Naive B cell (primary cell): ENCODE data around the gene ENTPD2. TPM values are rescaled to one million over a fixed set of nuclear protein-coding genes. Genes with fewer than 3 reads are reported as not detected.

Experiments
- ATAC-seq, 2 donors: fragments of 150-1000 bp; cut with Tn5 transposase; 2 replicates each; pipeline ENCODE4 v1.10.0; 2021; ENCODE audit warnings: low read depth in 2 of 2, mild to moderate bottlenecking in 2 of 2, moderate library complexity in 2 of 2
- DNase-seq: peaks from one replicate; pipeline ENCODE4 v3.0.0; 2022
- H3K27ac Mint-ChIP-seq, 6 donors: one replicate each; pipeline ENCODE4 v1.8.0; 2020 to 2022; ENCODE audit warnings: mild to moderate bottlenecking in 6 of 6, mixed read lengths in 6 of 6, moderate library complexity in 5 of 6, inconsistent platforms in 2 of 6
- H3K27me3 Mint-ChIP-seq, 3 donors: one replicate each; pipeline ENCODE4 v1.8.0; 2021 to 2022; ENCODE audit warnings: mixed read lengths in 3 of 3, mild to moderate bottlenecking in 1 of 3
- H3K36me3 Mint-ChIP-seq, 2 donors: one replicate each; pipeline ENCODE4 v1.8.0; 2020 to 2022; ENCODE audit warnings: mixed read lengths in 2 of 2, inconsistent platforms in 1 of 2, mild to moderate bottlenecking in 1 of 2
- H3K4me1 Mint-ChIP-seq, 3 donors: one replicate each; pipeline ENCODE4 v1.8.0; 2020 to 2022; ENCODE audit warnings: mixed read lengths in 3 of 3, inconsistent platforms in 1 of 3, mild to moderate bottlenecking in 1 of 3, moderate library complexity in 1 of 3
- H3K4me3 Mint-ChIP-seq, 8 donors: one replicate each; pipeline ENCODE4 v1.8.0; 2020 to 2022; ENCODE audit warnings: mild to moderate bottlenecking in 8 of 8, mixed read lengths in 8 of 8, moderate library complexity in 8 of 8, inconsistent platforms in 2 of 8
- H3K9me3 Mint-ChIP-seq, 7 donors: one replicate each; pipeline ENCODE4 v1.8.0; 2020 to 2022; ENCODE audit warnings: mixed read lengths in 7 of 7, mild to moderate bottlenecking in 5 of 7, inconsistent platforms in 2 of 7, moderate library complexity in 1 of 7
- polyA plus RNA-seq, 6 donors: library from polyadenylated mRNA; unstranded; fragments of 300-500 nt; fragmentation: Illumina TruSeq; gene quantifications; one replicate each; pipeline ENCODE4 v1.2.3, GENCODE V29; 2021; ENCODE audit warnings: low read depth in 6 of 6

ENTPD2 gene
- polyA plus RNA-seq, 6 donors from 2014 or later, result not detected

DNA sequence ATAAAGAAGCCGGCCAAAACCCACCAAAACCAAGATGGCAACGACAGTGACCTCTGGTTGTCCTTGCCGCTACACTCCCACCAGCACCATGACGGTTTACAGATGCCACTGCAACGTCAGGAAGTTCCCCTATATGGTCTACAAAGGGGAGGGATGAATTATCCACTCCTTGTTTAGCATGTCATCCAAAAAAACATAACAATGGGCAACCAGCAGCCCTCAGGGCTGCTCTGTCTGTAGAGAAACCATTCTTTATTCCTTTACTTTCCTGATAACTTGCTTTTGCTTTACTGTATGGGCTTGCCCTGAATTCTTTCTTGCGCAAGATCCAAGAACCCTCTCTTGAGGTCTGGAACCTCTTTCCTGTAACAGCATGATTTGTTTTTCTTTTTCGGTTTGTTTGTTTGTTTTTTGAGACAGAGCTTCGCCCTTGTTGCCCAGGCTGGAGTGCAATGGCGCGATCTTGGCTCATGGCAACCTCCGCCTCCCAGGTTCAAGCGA, 21.5 kb upstream of the ENTPD2 start:
- peaks cover 13 to 16% (median 14%) of the 10 kb centered on the region in 3 donors for H3K4me1 Mint-ChIP-seq
- DNase-seq, result no peak
- no peak for ATAC-seq
- no peaks in the 10 kb centered on the region for H3K27me3 Mint-ChIP-seq
- no peaks in the 10 kb centered on the region for H3K9me3 Mint-ChIP-seq
- H3K4me3 Mint-ChIP-seq, result peak overlapping the region in 3 of 8 donors; percentile 21 to 70 (median 59)
- H3K36me3 Mint-ChIP-seq, result no peaks in the 10 kb centered on the region
- peak overlapping the region in 3 of 6 donors; percentile 51 to 87 (median 53) for H3K27ac Mint-ChIP-seq

DNA sequence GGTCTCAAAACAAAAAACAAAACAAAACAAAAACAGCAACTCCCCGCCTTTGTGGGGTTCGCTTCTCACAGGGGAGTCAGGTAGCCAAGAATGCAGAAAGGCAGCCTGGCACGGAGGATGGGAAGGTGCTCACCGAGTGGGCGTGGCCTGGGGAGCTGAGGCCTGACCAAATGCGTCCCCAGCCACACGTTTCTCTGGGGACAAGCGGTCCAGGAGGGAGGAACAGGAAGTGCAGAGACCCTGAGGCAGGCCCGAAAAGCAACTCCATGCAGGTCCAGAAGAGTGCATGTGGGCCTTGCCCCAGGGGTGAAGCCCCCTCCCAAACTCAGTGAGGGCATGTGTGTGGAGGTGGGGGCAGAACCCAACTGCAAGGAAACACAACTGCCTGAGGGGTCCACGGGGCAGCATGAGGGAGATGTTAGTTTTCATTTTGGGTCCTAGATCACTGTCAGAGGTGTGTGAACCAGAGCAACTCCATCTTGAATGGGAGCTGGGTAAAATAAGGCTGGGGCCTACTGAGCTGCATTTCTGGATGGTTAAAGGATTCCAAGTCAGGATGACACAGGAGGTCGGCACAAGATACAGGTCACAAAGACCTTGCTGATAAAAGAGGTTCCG, 20.9 kb upstream of the ENTPD2 start:
- no peak for DNase-seq
- H3K4me3 Mint-ChIP-seq, result peak overlapping the region in 4 of 8 donors; percentile 1 to 70 (median 30)
- no peaks in the 10 kb centered on the region for H3K9me3 Mint-ChIP-seq
- H3K27me3 Mint-ChIP-seq, result no peaks in the 10 kb centered on the region
- peaks cover 13 to 14% (median 13%) of the 10 kb centered on the region in 3 donors for H3K4me1 Mint-ChIP-seq
- no peaks in the 10 kb centered on the region for H3K36me3 Mint-ChIP-seq
- peak overlapping the region in 3 of 6 donors; percentile 51 to 94 (median 87) for H3K27ac Mint-ChIP-seq
- ATAC-seq, result no peak

DNA sequence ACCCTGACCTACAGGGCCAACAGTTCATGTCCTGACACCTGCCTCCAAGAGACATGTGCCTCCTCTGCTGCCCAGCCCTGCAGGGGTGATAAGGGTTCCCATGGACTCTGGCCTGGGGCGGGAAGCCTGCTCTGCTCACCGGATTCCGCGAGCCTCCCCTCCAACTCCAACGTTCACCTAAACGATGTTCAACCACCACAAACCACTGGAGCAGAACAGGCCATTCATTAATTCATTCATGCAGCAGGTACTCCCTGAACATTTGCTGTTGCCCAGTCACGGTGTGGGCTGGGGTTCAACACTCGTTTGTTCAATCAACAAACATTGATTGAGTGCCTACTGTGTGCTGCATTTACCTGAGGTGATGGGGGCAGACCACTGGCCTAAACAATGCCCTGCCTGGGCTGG, 20.1 kb upstream of the ENTPD2 start:
- Mint-ChIP-seq H3K4me1 (peaks cover 12 to 14% (median 13%) of the 10 kb centered on the region in 3 donors), H3K27ac (no peak overlapping the region), H3K9me3 (no peaks in the 10 kb centered on the region), H3K4me3 (peak overlapping the region in 2 of 8 donors; percentile 36 to 47), H3K36me3 (no peaks in the 10 kb centered on the region), H3K27me3 (no peaks in the 10 kb centered on the region)
- ATAC-seq, result no peak
- DNase-seq, result no peak

DNA sequence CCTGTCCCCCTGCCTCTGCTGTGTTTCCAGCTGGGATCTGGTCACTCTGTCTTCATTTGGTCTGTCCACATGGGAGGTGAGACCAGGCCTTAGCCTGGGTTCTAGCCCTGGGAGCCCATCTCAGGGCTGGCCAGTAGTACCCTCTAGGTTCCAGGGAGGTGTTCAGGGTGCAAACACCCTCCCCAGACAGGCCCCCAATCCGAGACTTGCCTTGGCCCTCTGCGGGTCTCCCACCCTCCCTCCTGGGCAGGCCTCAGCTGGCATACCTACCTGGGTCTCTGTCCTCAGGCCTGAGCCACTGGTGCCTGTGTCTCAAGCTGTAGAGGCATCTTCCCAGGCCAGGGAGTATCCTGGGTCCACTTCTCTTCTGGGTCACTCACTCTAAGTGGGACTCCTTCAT, 17.4 kb upstream of the ENTPD2 start:
- Mint-ChIP-seq H3K27me3 (peaks cover 0 to 5% (median 0%) of the 10 kb centered on the region in 3 donors), H3K27ac (peak overlapping the region in 4 of 6 donors; percentile 33 to 96 (median 75)), H3K4me1 (peaks cover 17 to 20% (median 19%) of the 10 kb centered on the region in 3 donors), H3K9me3 (no peaks in the 10 kb centered on the region), H3K4me3 (peak overlapping the region; percentile 71 to 89 (median 83)), H3K36me3 (no peaks in the 10 kb centered on the region)
- no peak for ATAC-seq
- DNase-seq, result no peak

DNA sequence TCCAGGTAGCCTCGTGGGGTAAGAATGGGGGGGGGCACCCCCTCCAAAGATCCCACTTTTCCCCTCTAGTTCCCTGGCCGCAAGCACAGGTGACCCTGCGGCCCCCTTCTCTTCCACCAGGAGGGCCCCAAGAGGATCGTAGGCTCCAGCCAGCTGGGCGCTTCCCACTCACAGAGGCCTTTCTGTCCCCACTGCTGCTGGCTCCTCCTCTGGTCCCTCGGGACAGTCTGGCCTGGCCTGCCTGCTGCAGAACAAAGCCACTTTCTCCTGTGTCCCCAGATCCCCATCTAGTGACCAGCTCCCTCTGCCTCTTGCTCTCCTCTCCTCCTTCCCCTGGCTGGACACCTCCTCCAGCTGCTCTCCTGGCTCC, 17.0 kb upstream of the ENTPD2 start:
- DNase-seq (no peak), ATAC-seq (no peak)
- Mint-ChIP-seq H3K4me1 (peaks cover 17 to 20% (median 19%) of the 10 kb centered on the region in 3 donors), H3K27ac (peak overlapping the region in 4 of 6 donors; percentile 38 to 96 (median 75)), H3K4me3 (peak overlapping the region; percentile 71 to 89 (median 84)), H3K27me3 (peaks cover 0 to 5% (median 0%) of the 10 kb centered on the region in 3 donors), H3K36me3 (no peaks in the 10 kb centered on the region), H3K9me3 (no peaks in the 10 kb centered on the region)

DNA sequence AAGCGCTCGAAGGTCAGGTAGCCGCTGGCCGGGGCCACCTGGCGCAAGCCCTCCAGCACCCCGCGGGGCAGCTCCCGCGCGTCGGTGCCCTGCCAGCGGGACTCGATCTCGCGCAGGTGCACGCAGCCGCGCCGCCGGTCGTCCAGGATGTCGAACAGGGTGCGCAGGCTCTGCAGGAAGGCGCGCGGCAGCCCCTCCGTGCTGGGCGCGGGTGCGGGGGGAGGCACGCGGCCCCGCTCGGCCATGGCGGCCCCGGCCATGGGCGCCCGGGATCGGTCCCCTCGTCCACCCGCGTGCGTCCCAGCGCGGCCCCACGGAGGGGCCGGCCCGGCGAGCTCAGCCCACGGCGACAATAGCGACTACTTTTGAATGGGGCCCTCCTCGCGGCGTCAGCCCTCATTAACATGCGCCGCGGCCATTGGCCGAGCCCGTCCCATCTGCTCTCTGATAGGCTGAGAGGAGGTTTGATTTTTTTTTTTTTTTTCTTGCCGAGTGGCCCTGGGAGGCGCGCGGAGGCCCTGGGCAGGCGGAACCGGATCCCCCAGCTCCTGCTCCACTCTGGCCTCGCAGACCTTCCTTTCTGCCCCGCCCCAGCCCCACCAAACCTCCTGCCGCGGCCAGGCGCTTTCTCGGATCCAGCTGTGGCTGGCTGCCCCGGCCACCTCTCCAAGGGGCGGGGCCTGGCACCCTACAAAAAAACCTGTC, 16.5 kb upstream of the ENTPD2 start, which contains the start of gene SAPCD2:
Gene SAPCD2 (minus strand): TSS at position 357 of the 705 bp plus-strand sequence. CDS start 97 bp downstream, at position 260.
- Mint-ChIP-seq H3K27me3 (peaks cover 0 to 5% (median 0%) of the 10 kb centered on the region in 3 donors), H3K4me1 (peaks cover 17 to 20% (median 19%) of the 10 kb centered on the region in 3 donors), H3K4me3 (peak within 1 kb of the TSS; percentile 71 to 89 (median 84)), H3K27ac (peak within 1 kb of the TSS in 5 of 6 donors; percentile 33 to 96 (median 58)), H3K9me3 (no peaks in the 10 kb centered on the region), H3K36me3 (no peaks in the 10 kb centered on the region)
- ATAC-seq (peak; percentile 83 to 89), DNase-seq (peak; percentile 89)

DNA sequence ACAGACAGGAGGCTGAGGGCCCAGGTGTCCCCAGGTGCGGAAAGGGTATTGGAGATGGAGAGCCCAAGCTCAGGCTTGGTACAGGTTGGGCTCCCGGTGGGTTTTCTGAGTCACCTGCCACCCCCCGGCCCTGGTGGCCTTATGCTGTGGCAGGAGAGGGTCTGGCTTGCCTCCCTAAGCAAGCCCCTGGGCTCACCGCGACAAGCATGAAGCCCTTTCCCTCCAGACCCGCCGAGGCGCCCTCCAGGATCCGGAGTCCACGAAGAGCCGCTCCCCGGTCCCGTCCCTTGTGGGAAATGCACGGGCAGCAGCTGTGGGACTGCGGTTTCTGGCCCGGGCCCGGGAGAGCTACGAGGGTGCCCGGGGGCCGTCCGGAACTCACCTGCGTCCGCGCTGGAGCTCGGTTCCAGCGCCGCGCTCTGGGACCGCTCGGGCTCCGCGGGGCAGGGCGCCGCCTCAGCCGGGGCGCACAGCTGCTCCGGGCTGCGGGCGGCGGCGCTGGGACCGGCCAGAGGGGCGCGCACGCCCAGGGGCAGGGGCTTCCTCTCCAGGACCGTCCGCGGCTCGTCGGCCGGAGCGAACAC, 15.7 kb upstream of the ENTPD2 start:
- Mint-ChIP-seq H3K27ac (no peak overlapping the region), H3K9me3 (no peaks in the 10 kb centered on the region), H3K27me3 (peaks cover 0 to 5% (median 0%) of the 10 kb centered on the region in 3 donors), H3K36me3 (no peaks in the 10 kb centered on the region), H3K4me1 (peaks cover 17 to 19% (median 18%) of the 10 kb centered on the region in 3 donors), H3K4me3 (peak overlapping the region; percentile 9 to 42 (median 32))
- DNase-seq (no peak), ATAC-seq (no peak)

DNA sequence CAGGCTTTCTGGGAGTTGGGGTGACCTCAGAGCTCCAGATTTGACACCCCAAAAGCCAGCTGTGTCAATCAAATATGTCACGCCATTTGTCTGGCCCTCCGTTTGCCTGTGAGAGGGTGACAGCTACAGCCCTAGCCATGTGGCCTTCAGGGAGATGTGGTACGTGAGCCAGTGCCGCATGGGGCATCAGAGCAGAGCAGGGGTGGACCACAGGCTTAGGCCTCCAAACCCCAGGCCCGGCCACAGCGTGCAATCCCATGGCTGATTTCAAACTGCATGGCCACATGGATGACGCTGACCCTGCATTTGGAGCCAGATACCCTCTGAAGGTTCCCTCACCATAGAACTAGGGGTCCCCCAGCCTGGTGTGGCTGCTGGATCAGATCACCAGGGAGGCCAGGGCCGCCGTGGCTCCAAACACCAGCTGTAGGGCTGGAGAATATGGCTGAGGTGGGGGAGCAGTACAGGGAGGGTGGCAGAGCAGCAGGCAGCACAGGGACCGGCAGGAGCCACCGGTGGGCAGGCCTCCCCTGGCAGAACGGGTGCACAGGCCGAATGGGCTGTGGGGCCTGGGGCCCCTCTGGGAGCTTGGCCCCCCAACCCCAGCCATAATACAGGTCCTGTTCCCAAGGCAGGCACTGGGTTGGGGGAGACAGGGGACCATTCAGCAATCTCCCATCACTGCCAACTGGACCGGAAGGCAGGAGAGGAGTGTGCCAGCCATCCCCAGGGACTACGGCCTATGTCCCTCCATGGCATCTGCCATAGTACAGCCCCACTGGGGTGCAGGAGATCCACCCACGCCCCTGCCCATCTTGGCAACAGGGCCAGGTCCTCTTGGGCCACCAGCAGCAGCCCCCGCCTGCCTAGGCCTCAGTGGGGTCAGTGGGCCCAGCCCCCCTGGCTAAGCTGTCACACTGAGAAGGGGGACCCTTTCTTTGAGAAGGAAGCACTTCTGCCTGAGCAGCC, 15.0 kb upstream of the ENTPD2 start:
- peaks cover 17 to 24% (median 20%) of the 10 kb centered on the region in 3 donors for H3K4me1 Mint-ChIP-seq
- H3K27me3 Mint-ChIP-seq, result peaks cover 0 to 10% (median 0%) of the 10 kb centered on the region in 3 donors
- DNase-seq (no peak), ATAC-seq (no peak)
- H3K9me3 Mint-ChIP-seq, result no peaks in the 10 kb centered on the region
- no peaks in the 10 kb centered on the region for H3K36me3 Mint-ChIP-seq
- peak overlapping the region in 1 of 6 donors; percentile 20 for H3K27ac Mint-ChIP-seq
- peak overlapping the region in 6 of 8 donors; percentile 12 to 66 (median 36) for H3K4me3 Mint-ChIP-seq

DNA sequence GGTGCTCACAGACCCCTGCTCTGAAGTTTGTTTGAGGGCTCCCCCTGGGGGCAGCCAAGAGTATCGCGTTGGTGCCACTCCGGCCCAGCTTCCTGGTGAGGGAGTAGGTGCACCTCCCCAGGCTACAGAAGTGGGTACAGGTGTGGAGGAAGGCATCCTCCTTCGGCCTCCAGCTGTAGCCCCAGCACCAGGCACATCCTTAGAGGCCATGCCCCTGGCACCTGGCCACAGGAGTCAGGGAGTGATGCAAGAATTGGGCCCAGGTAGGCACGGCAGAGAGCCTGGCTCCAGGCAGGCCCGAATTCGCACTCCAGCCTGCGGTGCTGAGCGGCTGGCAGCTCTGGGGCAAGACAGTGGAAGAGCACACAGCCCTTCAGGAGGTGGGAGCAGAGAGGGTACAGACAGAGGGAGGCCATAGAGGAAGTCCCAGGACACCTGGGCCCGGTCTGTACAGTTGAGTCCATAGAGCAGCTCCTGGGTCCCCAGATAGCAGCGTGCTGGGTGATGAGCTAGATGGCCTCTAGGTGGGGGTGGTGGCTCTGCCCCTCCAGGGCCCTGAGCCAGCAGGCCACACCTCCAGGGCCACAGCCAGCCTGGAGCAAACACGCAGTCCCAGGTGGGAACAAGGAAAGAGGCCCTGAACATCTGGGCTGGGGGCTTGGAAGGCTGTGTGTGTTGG, 14.1 kb upstream of the ENTPD2 start:
- H3K4me3 Mint-ChIP-seq, result peak overlapping the region in 7 of 8 donors; percentile 12 to 78 (median 70)
- H3K9me3 Mint-ChIP-seq, result no peaks in the 10 kb centered on the region
- DNase-seq (peak; percentile 87), ATAC-seq (peak; percentile 61 to 67)
- peaks cover 0 to 11% (median 0%) of the 10 kb centered on the region in 3 donors for H3K27me3 Mint-ChIP-seq
- peak overlapping the region in 5 of 6 donors; percentile 39 to 94 (median 81) for H3K27ac Mint-ChIP-seq
- H3K36me3 Mint-ChIP-seq, result no peaks in the 10 kb centered on the region
- H3K4me1 Mint-ChIP-seq, result peaks cover 17 to 24% (median 20%) of the 10 kb centered on the region in 3 donors

DNA sequence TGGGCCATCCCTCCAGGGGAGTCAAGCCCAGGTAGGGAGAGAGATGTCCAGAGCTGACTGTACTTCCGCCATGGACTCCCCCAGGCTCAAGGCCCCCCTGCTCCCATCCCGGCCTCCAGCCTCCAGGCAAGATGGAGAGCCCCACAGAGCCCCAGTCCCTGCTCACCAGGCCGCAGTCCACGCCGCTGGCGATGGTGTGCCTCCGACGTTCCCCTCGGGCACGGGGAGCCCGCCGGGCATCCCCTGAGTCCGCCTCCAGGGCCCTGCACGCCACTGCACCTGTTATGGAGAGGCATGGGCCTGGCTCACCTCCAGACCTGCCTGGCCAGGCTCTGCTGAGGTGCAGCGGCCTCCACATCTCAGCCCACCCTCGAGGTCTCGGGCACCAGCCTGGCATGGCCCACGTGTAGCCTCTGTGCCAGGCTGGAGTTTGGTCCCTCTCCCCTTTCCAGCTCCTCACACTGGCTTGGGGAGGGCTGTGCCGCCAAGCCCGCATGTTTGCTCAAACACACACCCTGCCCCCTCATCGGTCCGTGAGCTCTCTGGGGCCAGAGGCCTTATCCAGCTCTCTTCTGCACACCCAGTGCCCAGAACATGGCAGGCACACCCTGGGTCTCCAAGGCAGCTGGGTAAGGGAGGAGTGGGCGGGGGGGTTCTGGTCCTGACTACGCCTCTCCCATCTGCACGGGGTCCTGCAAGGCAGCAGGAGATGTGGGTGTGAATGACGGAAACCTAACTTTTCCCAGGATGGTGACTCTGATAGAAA, 12.4 kb upstream of the ENTPD2 start:
- DNase-seq, result no peak
- Mint-ChIP-seq H3K27me3 (peaks cover 0 to 11% (median 0%) of the 10 kb centered on the region in 3 donors), H3K27ac (peak overlapping the region in 1 of 6 donors; percentile 80), H3K36me3 (no peaks in the 10 kb centered on the region), H3K4me3 (no peak overlapping the region), H3K4me1 (peaks cover 10 to 21% (median 15%) of the 10 kb centered on the region in 3 donors), H3K9me3 (no peaks in the 10 kb centered on the region)
- ATAC-seq, result no peak

DNA sequence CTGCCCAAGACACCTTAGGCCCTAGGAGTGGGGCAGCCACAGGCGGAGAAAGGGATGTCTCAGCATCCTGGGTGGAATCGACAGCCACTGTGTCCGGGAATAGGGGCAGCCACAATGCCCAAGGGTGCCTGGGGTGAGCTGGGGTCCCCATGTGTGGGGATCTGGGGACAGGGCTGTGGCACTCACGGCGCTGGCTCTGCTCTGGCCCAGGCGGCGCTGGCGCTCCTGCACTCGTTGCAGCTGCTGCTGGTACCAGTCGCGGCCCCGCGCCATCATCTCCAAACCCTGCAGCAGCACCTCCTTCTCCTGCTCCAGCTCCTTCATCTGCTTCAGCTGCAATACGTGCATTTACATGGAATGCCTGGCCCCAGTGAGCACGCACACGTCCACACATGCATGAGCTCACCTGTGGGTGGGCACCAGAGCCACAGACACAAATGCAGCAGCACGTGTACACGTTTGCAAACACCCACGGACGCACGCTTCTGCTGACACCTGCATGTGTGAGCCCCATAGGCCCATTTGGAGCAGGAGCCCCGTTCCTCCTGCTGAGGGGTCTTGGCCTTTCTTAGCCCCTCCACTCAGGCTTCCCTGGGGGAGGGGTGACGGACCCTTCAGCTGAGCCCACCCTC, 11.6 kb upstream of the ENTPD2 start:
- DNase-seq, result no peak
- no peak overlapping the region for H3K4me3 Mint-ChIP-seq
- H3K27me3 Mint-ChIP-seq, result peaks cover 0 to 11% (median 0%) of the 10 kb centered on the region in 3 donors
- H3K9me3 Mint-ChIP-seq, result no peaks in the 10 kb centered on the region
- no peaks in the 10 kb centered on the region for H3K36me3 Mint-ChIP-seq
- peaks cover 5 to 13% (median 10%) of the 10 kb centered on the region in 3 donors for H3K4me1 Mint-ChIP-seq
- no peak overlapping the region for H3K27ac Mint-ChIP-seq
- no peak for ATAC-seq
